Caco-2 (cell line): ENCODE results near the gene FAM98B. TPM values are rescaled to one million over a fixed set of nuclear protein-coding genes. Genes with fewer than 3 reads are reported as not detected.

Experiments used
- BruUV-seq: library from RNA; stranded (reverse); fragments of 400-500 nt; replicated peaks from 2 replicates; lab custom pipeline; 2021; lab: Mats Ljungman, UMichigan
- CTCF ChIA-PET: fragments of 300-600 bp; sonication (Branson Sonifier 250); formaldehyde crosslinking; loops from one replicate; lab custom pipeline; 2022; ENCODE audit warnings: antibody characterized with exemption; lab: Charles Lee
- POLR2A ChIA-PET: fragments of 300-600 bp; sonication (Branson Sonifier 250); formaldehyde crosslinking; loops from one replicate; lab custom pipeline; 2022; ENCODE audit warnings: antibody characterized with exemption; lab: Charles Lee
- DNase-seq, 2 experiments: peaks; one replicate each; pipeline versions ENCODE4 v3.0.0 to v3.0.0-alpha.2; 2020 to 2022
- H3K27me3 ChIP-seq: replicated peaks from 2 replicates; pipeline ENCODE4 v1.6.0; 2011; ENCODE audit warnings: low read length; ENCODE audit not compliant: control insufficient read depth, insufficient read depth
- H3K36me3 ChIP-seq: 2 replicates; pipeline ENCODE4 v1.5.1; 2011; ENCODE audit warnings: low read length; ENCODE audit not compliant: control insufficient read depth, insufficient read depth
- H3K4me1 ChIP-seq: fragments of 250-450 bp; sonication (Bioruptor Pico); 2 replicates; pipeline ENCODE4 v1.5.1; 2020; ENCODE audit warnings: mild to moderate bottlenecking
- H3K4me3 ChIP-seq: 2 replicates; pipeline ENCODE4 v1.5.1; 2011; ENCODE audit warnings: low read depth, mild to moderate bottlenecking, control low read depth, low read length
- H3K9me3 ChIP-seq: fragments of 250-450 bp; sonication (Bioruptor Pico); 2 replicates; pipeline ENCODE4 v1.5.1; 2020; ENCODE audit warnings: mild to moderate bottlenecking, moderate library complexity
- H3K27ac Mint-ChIP-seq: one replicate; pipeline ENCODE4 v1.8.0; 2022; ENCODE audit warnings: mixed read lengths; ENCODE audit not compliant: unreplicated experiment
- H3K27me3 Mint-ChIP-seq: one replicate; pipeline ENCODE4 v1.8.0; 2022; ENCODE audit warnings: mixed read lengths; ENCODE audit not compliant: insufficient read depth, unreplicated experiment
- H3K36me3 Mint-ChIP-seq: one replicate; pipeline ENCODE4 v1.8.0; 2022; ENCODE audit warnings: mild to moderate bottlenecking, mixed read lengths; ENCODE audit not compliant: insufficient read depth, unreplicated experiment
- H3K4me1 Mint-ChIP-seq: one replicate; pipeline ENCODE4 v1.8.0; 2022; ENCODE audit warnings: low read depth, mixed read lengths; ENCODE audit not compliant: unreplicated experiment
- H3K4me3 Mint-ChIP-seq: one replicate; pipeline ENCODE4 v1.8.0; 2022; ENCODE audit warnings: mild to moderate bottlenecking, moderate library complexity, mixed read lengths; ENCODE audit not compliant: unreplicated experiment
- H3K9me3 Mint-ChIP-seq: one replicate; pipeline ENCODE4 v1.8.0; 2022; ENCODE audit warnings: mixed read lengths; ENCODE audit not compliant: unreplicated experiment
- intact Hi-C: fragments of 100-400 bp; cut with micrococcal nuclease; formaldehyde crosslinking; loops from one replicate; pipeline ENCODE4 v1.10.0; 2022; ENCODE audit not compliant: unreplicated experiment
- total RNA-seq: library from RNA; stranded (reverse); gene quantifications from 2 replicates; pipeline ENCODE4 v1.2.3, GENCODE V29; 2022
- TF ChIP-seq, protein P1 (sequence below), 2 experiments: fragments of 200-600 bp in 1 of 2; IDR thresholded peaks; 1 replicate in 1 of 2; 2 replicates in 1 of 2; pipeline versions ENCODE4 v1.5.1 to v1.8.0; 2011 to 2022; ENCODE audit warnings: antibody characterized with exemption in 1 of 2, control low read depth in 1 of 2, inconsistent platforms in 1 of 2, low read depth in 1 of 2, low read length in 1 of 2, mild to moderate bottlenecking in 1 of 2, moderate library complexity in 1 of 2; ENCODE audit not compliant: insufficient read depth in 1 of 2, severe bottlenecking in 1 of 2, unreplicated experiment in 1 of 2

FAM98B gene
- total RNA-seq, 1 experiment from 2014 or later, result 47.2 TPM

- Mint-ChIP-seq H3K9me3 (no peaks in the 10 kb centered on the region), H3K27ac (no peak overlapping the region), H3K27me3 (no peaks in the 10 kb centered on the region), H3K4me3 (no peak overlapping the region), H3K4me1 (no peaks in the 10 kb centered on the region), H3K36me3 (no peaks in the 10 kb centered on the region)
- BruUV-seq, result no TSS peak
- Histone ChIP-seq H3K36me3 (no peaks in the 10 kb centered on the region), H3K9me3 (no peaks in the 10 kb centered on the region), H3K4me1 (no peaks in the 10 kb centered on the region), H3K4me3 (no peak overlapping the region), H3K27me3 (no peaks in the 10 kb centered on the region)
- DNase-seq, result no peak
- TF ChIP-seq, protein P1, sequence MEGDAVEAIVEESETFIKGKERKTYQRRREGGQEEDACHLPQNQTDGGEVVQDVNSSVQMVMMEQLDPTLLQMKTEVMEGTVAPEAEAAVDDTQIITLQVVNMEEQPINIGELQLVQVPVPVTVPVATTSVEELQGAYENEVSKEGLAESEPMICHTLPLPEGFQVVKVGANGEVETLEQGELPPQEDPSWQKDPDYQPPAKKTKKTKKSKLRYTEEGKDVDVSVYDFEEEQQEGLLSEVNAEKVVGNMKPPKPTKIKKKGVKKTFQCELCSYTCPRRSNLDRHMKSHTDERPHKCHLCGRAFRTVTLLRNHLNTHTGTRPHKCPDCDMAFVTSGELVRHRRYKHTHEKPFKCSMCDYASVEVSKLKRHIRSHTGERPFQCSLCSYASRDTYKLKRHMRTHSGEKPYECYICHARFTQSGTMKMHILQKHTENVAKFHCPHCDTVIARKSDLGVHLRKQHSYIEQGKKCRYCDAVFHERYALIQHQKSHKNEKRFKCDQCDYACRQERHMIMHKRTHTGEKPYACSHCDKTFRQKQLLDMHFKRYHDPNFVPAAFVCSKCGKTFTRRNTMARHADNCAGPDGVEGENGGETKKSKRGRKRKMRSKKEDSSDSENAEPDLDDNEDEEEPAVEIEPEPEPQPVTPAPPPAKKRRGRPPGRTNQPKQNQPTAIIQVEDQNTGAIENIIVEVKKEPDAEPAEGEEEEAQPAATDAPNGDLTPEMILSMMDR (IDR thresholded peaks at IDR 0.05; ENCODE audit: insufficient read depth in 1 of 2, low read depth in 1 of 2, low read length in 1 of 2, severe bottlenecking in 1 of 2, unreplicated experiment in 1 of 2), result no peak
- ChIA-PET POLR2A (no interaction called here), CTCF (interaction anchor here (1.2 to 1.4 kb wide), 2 partner anchors 47 to 183 kb away, joined by 3 to 4 read pairs; no protein-coding TSS in a partner anchor)
- intact Hi-C loops, result no loop called here
Observed at GRCh38 chr15:38516626-38517025, 62.7 kb downstream of the FAM98B start.

GRCh38 chr15:38517312-38517975, 63.5 kb downstream of the FAM98B start:
- ChIA-PET CTCF (interaction anchor here (1.2 to 1.4 kb wide), 2 partner anchors 46 to 182 kb away, joined by 3 to 4 read pairs; no protein-coding TSS in a partner anchor), POLR2A (no interaction called here)
- DNase-seq, result no peak
- no peaks in the 10 kb centered on the region for H3K4me1 Mint-ChIP-seq
- no peak overlapping the region for H3K27ac Mint-ChIP-seq
- H3K36me3 Mint-ChIP-seq, result no peaks in the 10 kb centered on the region
- no peaks in the 10 kb centered on the region for H3K27me3 ChIP-seq
- H3K27me3 Mint-ChIP-seq, result no peaks in the 10 kb centered on the region
- no peaks in the 10 kb centered on the region for H3K9me3 Mint-ChIP-seq
- BruUV-seq, result no TSS peak
- no peak overlapping the region for H3K4me3 ChIP-seq
- H3K9me3 ChIP-seq, result no peaks in the 10 kb centered on the region
- intact Hi-C loops, result no loop called here
- no peaks in the 10 kb centered on the region for H3K4me1 ChIP-seq
- TF ChIP-seq, protein P1 (IDR thresholded peaks at IDR 0.05; ENCODE audit: insufficient read depth in 1 of 2, low read depth in 1 of 2, low read length in 1 of 2, severe bottlenecking in 1 of 2, unreplicated experiment in 1 of 2), result no peak
- no peaks in the 10 kb centered on the region for H3K36me3 ChIP-seq
- no peak overlapping the region for H3K4me3 Mint-ChIP-seq

DNA sequence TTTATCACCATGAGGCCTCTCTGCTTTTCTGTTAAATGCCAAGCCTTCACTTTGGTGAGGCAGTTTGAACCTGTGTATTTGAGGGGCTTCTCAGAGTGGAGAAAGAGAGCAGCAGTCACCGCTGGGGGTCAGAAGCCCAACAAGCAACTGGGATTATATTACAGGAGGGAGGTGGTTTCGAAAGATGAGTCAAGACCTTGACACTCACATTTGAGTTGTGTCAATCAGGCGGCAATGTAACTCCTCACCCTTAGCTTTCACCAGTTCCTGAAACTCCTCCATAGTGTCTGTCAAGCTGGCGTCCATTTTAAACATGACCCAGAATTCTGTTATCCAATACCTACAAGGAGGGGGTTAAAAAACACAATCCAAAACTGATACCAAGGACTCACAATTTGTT, 64.2 kb downstream of the FAM98B start:
- ChIA-PET POLR2A (no interaction called here), CTCF (no interaction called here)
- Mint-ChIP-seq H3K9me3 (no peaks in the 10 kb centered on the region), H3K36me3 (no peaks in the 10 kb centered on the region), H3K27me3 (no peaks in the 10 kb centered on the region), H3K4me1 (no peaks in the 10 kb centered on the region), H3K27ac (no peak overlapping the region), H3K4me3 (no peak overlapping the region)
- Histone ChIP-seq H3K4me1 (no peaks in the 10 kb centered on the region), H3K36me3 (no peaks in the 10 kb centered on the region), H3K27me3 (no peaks in the 10 kb centered on the region), H3K4me3 (no peak overlapping the region), H3K9me3 (no peaks in the 10 kb centered on the region)
- TF ChIP-seq, protein P1 (IDR thresholded peaks at IDR 0.05; ENCODE audit: insufficient read depth in 1 of 2, low read depth in 1 of 2, low read length in 1 of 2, severe bottlenecking in 1 of 2, unreplicated experiment in 1 of 2), result no peak
- intact Hi-C loops, result no loop called here
- BruUV-seq, result no TSS peak
- no peak for DNase-seq
